ENCODE results near the gene CALHM3.
"Not testable (repeated sequence)": the region's sequence is repeated elsewhere in the genome, so short reads cannot be mapped to it uniquely, and the experiment has no call there.

The CALHM3 gene

DNA sequence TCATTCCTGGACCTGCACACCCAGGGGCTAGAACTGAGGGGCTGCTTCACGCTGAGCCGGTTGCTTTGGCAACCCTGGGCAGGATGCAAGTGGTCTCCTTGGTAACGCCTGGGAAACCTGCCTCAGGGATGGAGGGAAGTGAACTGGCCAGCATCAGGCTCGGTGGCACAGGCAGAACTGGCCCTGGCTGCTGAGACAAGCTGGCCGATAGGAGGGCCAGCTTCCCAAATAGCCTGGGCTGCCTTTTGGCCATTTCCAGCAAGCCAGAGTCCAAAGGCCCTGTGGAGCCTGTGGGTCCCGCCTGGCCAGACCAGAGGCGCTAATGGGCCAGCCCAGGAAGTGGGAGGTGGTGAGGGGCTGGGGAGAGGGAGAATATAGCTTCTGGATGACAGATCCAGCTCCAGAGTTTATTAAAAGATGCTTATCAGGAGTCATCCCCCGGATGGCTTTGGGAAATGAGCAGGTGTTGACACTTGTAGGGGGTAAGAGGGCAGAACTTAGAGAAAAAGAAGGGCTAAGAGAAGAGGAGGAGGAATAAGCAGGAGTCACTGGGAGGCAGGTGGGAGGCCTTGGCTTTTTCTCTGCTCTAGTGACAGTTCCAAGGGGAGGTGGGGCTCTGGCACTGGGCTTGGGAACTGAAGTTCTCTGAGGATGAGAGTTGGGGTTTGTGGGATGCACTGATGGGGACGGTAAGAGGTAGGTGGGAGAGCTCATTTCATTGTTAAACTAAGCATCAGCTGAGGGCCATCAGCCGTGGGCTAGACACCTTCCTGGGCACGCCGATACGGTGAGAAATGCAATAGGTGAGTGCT lies 24.0 kb upstream of the CALHM3 start:
- no peak for DNase-seq (ENCODE audit: low read depth in 1 of 2, low spot score in 1 of 2)

DNA sequence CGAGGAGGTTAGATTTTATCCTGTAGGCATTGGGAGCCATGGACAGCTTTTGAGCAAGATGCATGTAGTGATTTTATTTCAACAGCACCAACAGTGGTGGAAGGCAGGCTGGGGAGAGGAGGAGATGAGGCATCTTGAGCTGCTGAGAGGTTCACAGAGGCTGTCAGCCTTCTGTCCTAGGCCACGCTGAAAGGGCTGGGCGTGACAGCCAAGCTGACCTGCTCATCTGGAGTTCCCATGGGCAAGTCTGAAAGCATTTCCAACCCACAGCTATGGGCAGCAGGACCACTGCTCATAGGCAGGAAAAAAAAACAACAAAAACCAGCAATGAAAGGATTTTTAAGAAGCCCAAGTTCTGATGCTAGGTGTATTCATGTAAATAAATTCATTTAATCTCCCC lies 22.1 kb upstream of the CALHM3 start:
- DNase-seq (ENCODE audit: low read depth in 1 of 2, low spot score in 1 of 2), result no peak

DNA sequence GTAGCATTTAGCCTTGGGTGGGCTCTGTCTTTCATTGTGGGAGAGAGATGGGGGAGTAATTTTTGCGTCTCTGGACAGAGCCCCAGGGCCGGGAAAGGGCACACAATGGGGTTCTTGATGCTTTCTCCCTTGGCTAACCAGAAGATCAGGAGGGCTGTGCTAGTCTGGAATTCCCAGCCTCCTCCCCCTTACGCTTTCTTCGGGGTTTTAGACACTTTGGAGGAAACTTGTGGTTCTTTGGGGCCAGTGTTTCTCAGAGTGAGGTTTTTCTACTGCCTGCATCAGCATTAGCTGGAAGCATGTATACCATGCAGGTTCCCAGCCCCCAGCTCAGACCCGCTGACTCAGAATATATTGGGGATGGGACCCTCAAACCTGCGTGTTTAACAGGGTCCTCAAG lies 21.4 kb upstream of the CALHM3 start:
- no peak for DNase-seq (ENCODE audit: low read depth in 1 of 2, low spot score in 1 of 2)

DNA sequence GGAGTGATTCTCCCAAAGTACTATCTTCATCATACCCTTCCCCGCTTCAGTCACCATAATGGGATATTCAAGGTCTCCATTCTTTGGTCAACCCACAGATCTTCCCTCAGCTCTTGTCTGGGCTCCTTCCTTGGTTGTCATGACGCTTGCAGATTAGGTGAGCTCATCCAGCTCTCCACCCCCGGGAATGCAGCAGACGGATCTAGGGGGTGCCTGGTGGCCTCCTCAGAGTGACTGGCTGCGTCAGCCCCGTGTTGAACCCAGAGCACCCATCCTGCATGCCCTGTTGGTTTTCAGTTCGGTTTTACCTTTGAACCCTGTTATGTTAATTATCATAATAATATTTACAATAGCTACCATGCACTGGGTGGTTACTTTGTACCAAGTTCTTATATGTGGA lies 20.8 kb upstream of the CALHM3 start:
- no peak for DNase-seq (ENCODE audit: low read depth in 1 of 2, low spot score in 1 of 2)

DNA sequence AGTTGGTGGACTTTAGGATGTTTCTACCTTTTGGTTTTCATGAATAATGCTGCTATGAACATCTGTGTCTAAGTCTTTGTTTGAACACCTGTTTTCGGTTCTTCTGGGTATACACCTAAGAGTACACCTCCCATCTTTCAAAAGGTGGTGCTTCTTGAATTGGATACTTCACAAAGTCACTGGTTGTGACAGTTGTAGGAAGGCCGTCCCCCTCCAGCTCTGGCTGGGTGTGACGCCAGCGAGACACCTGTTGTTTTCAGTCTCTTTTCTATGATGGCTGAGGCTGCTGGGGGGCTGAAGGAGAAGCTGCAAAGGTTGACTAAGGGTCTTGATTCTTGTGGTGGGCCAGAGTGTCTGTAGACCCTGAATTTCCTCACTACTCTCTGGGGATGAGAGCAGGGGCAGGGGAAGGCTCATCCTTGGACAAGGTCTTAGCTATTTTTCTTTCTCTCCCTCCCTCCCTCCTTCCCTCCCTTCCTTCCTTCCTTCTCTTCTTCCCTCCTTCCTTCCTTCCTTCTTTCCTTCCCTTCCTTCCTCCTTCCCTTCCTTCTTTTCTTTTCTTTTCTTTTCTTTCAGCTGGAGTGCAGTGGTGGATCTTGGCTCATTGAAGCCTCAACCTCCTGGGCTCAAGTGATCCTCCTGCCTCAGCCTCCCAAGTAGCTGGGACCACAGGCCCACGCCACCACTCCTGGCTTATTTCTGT lies 20.0 kb upstream of the CALHM3 start:
- no peak for DNase-seq (ENCODE audit: low read depth in 1 of 2, low spot score in 1 of 2)

DNA sequence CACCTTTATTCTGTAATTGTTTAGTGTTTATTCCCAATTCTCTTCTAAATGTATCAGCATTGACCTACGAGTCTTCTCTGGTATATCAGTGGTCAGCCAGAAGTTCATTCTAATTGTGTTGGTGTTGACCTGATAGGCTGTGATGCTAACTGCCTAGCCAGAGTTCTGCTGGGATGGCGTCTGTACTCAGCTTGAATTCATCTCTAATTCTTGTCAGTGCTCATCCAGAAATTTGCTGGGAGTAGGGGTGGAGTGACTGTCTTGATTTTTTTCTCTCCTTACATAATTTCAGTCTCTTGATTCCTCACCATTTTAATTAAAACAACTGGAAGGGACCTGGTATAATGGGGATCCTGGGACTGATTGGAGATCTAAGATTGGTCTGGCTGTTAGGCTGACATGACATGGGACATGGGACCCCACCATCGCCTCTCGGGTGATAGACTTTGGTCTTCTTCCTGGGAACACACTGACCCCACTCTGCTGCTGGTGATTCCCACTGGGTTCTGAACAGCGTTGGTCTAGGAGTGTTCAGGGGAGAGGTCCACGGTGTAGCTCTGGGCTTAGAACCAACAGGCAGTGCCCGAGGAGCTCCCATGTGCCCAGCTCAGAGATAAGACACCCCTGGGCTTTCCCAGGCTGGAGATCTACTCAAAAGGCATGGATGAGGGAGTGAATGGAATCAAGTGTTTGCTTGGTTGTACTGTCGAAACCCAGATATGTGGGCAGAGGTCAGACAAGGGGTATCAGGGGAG lies 18.3 kb upstream of the CALHM3 start:
- DNase-seq (ENCODE audit: low read depth in 1 of 2, low spot score in 1 of 2), result no peak

DNA sequence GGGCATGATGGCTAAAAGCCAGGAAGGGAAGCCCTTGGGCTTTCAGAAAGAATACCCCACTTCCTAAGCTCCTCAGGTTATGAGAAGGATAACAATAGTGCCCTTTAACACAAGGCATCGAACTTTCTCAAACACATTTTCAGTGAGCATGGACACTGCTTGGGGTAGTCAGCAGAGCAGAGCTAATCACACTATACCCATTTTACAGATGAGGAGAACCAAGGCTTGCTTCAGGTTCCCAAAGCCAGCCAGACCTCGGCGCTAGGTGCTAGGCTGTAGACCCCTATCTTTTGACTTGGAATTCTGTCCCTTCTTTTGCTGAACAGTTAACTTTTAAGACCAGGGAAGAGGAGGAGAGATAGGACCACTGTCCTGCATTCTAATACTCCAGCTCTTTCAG lies 16.3 kb upstream of the CALHM3 start:
- DNase-seq (ENCODE audit: low read depth in 1 of 2, low spot score in 1 of 2), result no peak

DNA sequence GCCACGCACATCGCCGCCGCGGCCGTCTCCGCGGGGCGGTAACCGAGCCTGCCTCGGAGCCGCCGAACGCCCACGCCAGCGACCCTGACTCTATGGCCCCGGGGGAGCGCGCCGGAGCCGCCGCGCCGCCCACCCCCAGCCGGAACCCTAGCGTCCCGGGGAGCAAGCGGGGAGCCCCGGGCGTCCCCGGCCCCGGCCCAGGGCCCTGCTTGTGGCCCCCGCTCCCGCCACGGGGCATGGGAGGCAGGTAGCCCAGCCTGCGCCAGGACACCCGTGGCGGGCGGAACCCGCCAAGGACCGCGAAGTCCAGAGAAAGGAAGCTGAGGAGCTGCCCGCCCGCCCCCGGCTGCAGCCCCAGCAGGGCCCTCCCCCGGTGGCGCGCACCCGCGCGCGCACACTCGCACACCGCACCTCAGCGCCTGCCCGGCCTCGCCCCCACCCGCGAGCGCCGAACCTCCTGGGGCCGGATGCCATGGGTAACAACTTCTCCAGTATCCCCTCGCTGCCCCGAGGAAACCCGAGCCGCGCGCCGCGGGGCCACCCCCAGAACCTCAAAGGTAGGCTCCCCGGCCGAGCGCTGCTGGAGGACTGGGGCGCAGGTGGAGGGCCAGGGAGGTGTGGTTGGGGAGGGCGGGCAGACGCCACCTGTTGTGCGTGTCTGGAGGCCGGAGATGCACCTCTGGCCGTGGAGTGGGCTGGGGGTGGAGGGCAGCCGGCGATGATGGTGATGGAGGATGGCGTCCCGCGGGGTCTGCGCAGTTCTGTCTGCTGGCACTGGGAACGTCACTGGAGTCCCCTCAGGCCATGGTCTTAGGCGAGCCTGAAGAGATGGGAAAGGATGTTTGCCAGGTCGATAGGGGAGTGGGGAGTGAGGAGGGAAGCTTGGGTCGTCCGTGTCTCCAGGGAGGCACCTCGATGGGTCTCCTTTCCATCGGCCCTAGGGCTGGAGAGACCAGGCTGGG lies 15.2 kb upstream of the CALHM3 start:
- DNase-seq (ENCODE audit: low read depth in 1 of 2, low spot score in 1 of 2), result peak in 1 of 2 donors; percentile 9

DNA sequence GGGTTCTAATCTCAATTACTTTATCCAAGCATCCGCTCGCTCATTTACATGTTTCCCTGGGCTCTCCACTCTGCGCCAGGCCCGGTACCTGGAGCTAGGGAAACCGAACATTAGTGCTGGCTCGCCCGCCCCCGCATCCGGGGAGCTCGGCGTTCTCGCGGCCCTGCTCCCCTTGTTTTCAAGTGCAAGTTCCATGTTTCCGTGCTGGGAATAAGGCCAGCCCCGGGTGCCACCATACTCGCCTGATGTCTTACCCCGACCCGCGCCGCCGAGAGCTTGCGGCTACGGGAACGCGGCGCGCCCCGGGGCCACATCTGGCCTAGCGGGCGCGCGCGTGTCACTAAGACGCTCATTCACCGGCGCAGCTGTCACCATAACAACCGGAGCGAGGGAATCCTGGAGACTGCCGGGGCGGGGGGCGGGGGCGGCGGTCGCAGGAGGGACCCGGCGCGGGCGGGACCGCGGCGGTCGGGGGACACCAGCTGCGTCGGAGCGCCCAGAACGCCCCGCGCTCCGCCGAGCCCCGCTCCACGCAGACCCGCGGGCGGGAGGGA lies 14.4 kb upstream of the CALHM3 start, which contains the start of gene NEURL1:
TSS of gene NEURL1 (plus strand) at position 344 of the 554 bp plus-strand sequence. CDS start 683 bp downstream, outside the sequence.
- no peak for DNase-seq (ENCODE audit: low read depth in 1 of 2, low spot score in 1 of 2)

DNA sequence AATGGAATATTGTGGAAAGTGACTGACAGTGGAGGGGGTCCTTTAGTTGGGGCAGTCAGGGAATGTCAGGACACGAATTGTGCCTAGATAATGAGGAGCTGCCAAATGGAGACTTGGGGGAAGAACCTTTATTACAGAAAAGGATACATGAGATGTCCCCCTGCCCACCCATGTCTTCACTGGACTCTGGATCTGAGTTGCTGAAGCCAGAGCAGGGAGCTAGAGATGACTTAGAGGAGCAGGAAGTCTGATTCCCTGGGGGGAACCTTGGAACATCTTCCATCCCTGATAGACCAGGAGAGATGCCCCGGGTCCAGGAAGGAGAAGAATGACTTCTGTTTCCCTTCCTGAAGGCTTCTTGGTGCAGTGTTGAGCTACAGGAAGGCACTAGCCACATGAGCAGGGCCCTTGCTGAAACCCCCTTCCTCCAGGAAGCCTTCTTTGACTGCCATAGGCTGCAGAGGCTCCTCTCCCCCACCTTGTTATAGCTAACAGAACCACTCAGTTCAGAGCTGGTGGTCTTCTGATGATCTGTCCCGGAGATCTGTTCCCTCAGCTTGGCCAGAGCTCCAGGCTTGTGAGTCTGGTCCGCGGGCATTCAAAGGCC lies 13.7 kb upstream of the CALHM3 start:
- no peak for DNase-seq (ENCODE audit: low read depth in 1 of 2, low spot score in 1 of 2)

DNA sequence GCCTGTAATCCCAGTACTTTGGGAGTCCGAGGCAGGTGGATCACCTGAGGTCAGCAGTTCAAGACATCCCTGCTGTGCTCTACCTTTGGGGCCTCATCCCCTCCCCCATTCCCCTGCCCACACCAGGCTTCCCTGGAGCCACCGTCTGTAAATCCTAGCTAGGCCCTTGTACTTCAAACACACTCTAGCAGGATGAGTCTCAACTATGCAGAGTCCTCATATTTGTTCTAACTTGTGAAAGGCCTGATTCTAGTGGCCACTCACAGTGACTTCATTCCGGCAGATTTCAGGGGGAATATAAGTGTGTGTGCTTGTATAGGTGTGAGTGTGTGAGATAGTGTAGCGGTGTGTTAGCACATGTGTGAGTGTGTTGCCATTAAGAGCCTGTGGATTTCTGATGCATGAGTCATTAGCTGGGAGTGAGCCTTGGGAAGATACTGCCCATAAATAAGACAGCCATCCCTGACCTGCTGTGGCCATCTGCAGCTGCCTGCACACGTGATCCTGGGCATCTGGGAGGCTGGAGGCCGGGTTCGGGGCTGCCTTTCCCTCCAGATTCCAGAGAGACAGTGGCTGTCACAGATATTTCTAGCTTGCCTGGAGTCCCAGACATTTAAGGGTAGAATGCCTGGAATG lies 12.8 kb upstream of the CALHM3 start:
- no peak for DNase-seq (ENCODE audit: low read depth in 1 of 2, low spot score in 1 of 2)

DNA sequence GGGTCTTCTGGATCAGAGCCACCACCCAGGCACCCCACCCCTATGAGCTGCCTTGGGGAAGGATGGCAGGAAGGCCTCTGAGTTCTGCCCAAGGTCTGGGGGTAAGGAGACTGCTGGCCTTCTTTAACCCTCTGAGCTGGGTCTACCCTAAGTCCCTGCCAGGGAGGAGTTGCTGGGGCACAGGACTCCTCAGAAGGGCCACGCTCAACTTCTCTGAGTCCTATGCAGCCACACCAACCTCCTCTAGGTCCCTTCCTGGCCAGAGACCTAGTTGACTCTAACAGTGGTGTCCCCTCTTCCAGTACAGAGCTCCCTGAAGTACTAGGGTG lies 11.9 kb upstream of the CALHM3 start:
- no peak for DNase-seq (ENCODE audit: low read depth in 1 of 2, low spot score in 1 of 2)

DNA sequence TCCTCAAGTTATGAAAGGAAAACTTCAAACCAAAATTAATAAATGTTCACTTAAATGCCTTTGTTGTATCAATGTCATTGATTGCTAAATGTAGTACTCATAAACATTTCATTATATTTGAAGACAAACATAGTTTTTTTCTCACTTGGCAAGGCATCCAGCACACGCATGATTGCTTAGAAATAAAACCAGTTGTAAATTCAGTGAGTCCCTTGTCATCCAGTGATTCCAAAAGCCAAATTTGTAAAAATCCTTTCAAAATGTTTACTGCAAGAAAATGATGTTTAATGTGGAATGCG lies 8.3 kb upstream of the CALHM3 start:
- no peak for DNase-seq (ENCODE audit: low read depth in 1 of 2, low spot score in 1 of 2)

DNA sequence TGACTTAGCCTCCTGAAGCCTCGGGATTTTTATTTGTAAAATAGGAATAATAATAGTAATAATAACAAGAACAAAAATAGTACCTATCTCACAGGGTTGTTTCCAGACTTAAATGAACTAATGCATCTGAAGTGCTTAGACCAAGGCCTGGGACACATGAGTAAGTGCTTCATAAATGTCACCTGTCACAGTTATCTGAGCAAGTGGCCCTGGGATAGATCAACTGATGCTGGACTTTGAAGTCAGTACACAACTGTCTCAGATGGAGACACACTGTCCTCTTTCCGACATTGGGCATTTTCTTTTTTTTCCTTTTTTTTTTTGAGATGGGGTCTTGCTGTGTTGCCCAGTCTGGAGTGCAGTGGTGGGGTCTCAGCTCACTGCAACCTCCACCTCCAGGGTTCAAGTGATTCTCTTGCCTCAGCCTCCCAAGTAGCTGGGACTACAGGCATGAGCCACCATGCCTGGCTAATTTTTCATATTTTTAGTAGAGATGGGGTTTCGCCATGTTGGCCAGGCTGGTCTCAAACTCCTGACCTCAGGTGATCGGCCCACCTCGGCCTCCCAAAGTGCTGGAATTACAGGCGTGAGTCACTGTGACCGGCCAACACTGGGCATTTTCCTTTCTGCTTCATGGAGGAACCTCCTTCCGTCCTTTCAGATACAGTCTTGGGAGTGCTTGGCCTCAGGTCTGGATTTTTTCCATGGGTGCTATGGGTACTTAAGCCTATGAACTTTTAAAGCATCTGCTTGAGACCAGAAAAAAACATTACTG lies 7.8 kb upstream of the CALHM3 start:
- DNase-seq (ENCODE audit: low read depth in 1 of 2, low spot score in 1 of 2), result not testable (repeated sequence)

DNA sequence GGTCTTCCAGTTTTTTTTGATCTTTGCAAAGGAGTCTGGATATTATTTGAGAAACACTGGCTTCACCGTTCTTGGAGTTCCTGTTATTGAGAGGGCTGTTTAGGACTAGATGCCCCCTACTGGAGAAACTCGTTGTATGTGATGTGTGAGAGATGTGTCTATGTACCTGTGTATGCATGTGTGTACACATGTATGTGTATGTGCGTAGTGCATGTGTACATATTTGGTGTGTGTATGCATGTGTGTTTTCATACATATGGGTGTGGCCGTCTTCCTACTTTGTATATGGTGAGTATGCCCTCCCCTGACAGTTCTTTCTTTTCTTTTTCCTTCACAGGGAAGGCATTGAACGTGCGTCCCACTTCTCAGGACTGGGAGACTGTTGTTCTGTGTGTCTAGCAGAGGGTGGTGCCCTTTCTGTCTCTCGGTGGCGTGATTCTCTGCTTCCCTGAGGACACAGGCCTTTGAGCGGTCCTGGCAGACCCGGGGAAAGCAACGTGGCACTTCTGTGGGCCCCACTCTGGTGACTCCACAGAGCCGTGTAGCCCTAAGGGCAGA lies 3.0 kb upstream of the CALHM3 start:
- no peak for DNase-seq (ENCODE audit: low read depth in 1 of 2, low spot score in 1 of 2)

DNA sequence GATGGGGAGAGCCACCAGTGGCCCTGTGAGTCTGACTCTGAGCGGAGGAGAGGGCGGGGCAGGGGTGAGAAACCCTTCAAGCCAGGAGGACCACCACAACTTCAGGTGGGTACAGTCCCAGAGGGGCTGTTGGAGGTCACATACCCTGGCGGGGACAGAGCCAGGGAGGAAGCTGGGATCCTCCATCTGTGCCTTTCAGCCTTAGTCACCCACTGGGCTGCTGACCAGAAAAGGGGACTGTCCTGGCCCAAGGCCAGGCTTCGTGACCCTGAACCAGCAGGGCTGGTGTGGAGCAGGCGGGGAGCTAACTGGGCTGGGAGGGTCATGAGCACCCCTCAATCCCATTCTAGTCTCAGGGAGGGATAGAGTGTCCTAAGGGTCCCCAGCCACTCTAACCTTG lies 1.5 kb upstream of the CALHM3 start:
- no peak for DNase-seq (ENCODE audit: low read depth in 1 of 2, low spot score in 1 of 2)

DNA sequence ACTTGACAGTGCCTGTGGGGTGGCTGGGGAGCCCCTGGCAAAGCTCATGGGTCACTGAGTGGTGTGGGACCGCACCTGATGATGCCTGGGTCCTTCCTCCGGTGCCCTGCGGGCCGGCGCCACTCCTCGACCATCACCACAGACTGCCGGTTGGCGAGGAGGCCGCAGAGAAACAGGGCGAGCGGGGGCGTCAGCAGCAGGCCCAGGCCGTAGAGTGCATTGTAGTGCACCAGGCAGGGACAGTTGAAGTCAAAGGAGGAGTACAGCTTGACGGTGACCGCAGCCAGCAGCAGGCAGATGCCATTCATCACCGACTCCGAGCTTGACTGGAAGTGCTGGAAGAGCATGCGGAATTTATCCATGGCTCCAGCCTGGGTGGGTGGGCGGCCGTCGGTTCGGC lies 369 bp downstream of the CALHM3 start:
- DNase-seq (ENCODE audit: low read depth in 1 of 2, low spot score in 1 of 2), result no peak

DNA sequence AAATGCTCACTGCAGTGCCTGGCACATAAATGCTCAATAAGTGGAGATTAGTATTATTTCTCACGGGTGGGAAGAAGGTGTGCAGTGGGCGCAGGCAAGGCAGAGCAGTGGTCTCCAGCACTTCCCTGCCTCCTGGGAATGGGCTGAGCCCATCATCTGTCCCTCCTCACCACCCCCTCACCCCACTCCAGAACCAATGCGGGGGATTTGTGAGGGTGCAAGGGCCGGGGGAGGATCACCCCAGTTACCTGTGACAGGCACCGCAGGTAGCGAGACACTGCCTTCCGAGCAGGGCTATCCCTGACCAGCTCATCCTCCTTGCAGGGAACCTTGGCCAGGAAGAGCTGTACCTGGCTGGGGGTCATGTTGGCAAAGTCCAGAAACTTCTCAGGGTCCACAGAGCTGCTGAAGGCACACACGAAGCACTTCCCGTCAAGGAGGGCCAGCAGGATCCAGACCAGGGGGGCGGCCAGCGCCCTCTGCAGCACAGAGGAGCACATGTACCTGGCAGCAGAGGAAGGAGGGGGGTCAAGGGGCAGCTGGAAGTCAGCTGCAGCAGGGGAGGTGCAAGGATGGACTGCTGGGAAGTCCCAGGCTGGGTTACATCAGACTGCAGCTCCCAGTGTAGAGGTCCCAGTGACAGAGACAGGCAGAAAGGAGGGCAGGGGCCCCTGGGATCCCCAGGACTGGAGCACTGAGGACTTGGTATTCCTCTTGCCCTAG lies 2.8 kb downstream of the CALHM3 start:
- no peak for DNase-seq (ENCODE audit: low read depth in 1 of 2, low spot score in 1 of 2)

Measured in activated T-helper 1 cell treated with anti-CD3 and anti-CD28 coated beads, Interleukin-2, amount 50 U/mL, for 16 hours (primary cell).